ENCODE measurements around the gene EFHD2. TPM values are rescaled to one million over a fixed set of nuclear protein-coding genes. Genes with fewer than 3 reads are reported as not detected.

The EFHD2 gene
- total RNA-seq, 4 donors from 2014 or later = 12.1 to 32.5 (median 20.4) TPM

GRCh38 chr1:15405106-15405850 lies 4.4 kb upstream of the EFHD2 start:
- H3K4me3 ChIP-seq = no peak overlapping the region
- intact Hi-C loops (cut with DNase I; ENCODE audit: low total_unique reads) = no loop called here
- no peak for DNase-seq
- H3K4me1 ChIP-seq = no peaks in the 10 kb centered on the region
- H3K27ac ChIP-seq = no peak overlapping the region
- no peaks in the 10 kb centered on the region for H3K36me3 ChIP-seq
- TF ChIP-seq CTCF (IDR thresholded peaks at IDR 0.05) (no peak), POLR2A (IDR thresholded peaks at IDR 0.05) (no peak)
- no peaks in the 10 kb centered on the region for H3K27me3 ChIP-seq
- no peaks in the 10 kb centered on the region for H3K9me3 ChIP-seq

DNA sequence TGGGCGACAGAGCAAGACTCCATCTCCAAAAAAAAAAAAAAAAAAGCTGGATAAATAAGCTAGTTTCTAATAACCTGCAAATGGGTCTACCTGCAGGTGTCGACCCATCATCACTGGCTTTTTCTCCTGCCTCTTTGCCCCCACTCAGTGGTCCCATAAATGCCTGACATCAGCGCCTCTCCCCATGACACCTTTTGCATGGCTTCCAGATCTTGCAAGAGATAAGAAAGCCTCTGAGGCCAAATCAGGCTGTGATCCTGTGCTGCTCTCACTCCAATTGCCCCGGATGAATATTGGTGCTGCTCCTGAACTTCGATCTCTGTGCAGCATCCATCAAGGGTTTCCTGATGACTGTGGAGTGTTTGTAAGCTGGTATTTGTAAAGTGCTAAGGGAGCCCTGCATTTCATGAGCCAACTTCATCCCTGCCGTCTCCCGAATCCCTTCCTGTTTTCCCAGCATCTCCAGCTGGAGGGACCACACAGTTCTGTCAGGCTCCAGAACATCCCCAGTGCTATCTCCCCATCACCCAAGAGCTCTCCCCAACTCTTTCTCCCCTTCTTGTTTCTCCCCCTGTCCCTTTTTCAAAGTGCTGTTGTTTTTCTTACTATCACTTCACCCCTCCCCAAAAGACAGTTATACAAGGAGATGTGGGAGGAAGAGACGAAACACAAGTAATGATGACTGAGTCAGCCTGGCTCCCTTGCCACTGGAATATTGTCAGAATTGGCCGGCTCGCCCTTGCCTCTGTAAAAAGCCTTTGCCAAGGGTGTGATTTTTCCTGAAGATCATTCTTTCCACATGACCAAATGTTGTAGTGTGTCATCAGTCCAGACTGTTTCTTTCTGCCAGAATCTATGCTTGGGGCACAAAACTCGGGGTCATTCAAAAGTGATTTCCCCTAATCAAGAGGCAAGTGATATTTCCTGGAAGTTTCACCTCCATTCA lies 2.8 kb upstream of the EFHD2 start:
- Histone ChIP-seq H3K9me3 (no peaks in the 10 kb centered on the region), H3K4me3 (no peak overlapping the region), H3K27me3 (no peaks in the 10 kb centered on the region), H3K4me1 (peaks cover 0 to 8% of the 10 kb centered on the region in 2 donors), H3K27ac (peak overlapping the region; percentile 84 to 95), H3K36me3 (no peaks in the 10 kb centered on the region)
- TF ChIP-seq CTCF (IDR thresholded peaks at IDR 0.05) = no peak
- TF ChIP-seq POLR2A (IDR thresholded peaks at IDR 0.05) = no peak
- intact Hi-C loops (cut with DNase I; ENCODE audit: low total_unique reads) = no loop called here
- peak; percentile 76 to 83 for DNase-seq

GRCh38 chr1:15407580-15407979 lies 2.1 kb upstream of the EFHD2 start:
- Histone ChIP-seq H3K27ac (peak overlapping the region; percentile 84 to 95), H3K36me3 (no peaks in the 10 kb centered on the region), H3K27me3 (no peaks in the 10 kb centered on the region), H3K4me3 (no peak overlapping the region), H3K9me3 (no peaks in the 10 kb centered on the region), H3K4me1 (peaks cover 0 to 8% of the 10 kb centered on the region in 2 donors)
- intact Hi-C loops (cut with DNase I; ENCODE audit: low total_unique reads) = no loop called here
- no peak for TF ChIP-seq POLR2A (IDR thresholded peaks at IDR 0.05)
- no peak for TF ChIP-seq CTCF (IDR thresholded peaks at IDR 0.05)
- DNase-seq = no peak

DNA sequence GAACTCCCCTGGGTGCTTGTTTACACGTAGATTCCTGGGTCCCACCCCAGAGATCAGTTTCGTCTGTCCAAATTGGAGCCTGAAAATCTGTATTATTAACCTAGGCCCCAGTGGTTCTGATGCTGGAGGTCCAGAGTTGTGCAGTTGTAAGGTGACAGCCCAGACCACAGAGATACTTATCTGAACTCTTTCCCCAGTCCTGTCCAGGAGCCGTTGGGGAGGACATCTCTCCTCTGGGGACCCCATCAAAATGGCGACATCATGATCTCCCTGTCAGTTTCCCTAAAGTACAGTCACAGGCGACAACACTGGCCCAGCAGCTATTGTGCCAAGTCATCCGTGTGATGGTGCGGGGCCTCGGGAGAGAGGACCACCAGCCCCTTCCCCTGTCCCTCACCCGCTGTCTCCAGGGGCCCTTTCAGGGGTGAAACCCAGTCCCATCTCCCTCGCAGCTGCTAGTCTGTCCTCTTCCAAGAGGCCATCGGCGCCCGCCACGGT lies 749 bp upstream of the EFHD2 start:
- TF ChIP-seq CTCF (IDR thresholded peaks at IDR 0.05) = no peak
- TF ChIP-seq POLR2A (IDR thresholded peaks at IDR 0.05) = no peak
- intact Hi-C loops (cut with DNase I; ENCODE audit: low total_unique reads) = no loop called here
- Histone ChIP-seq H3K4me1 (peaks cover 0 to 8% of the 10 kb centered on the region in 2 donors), H3K36me3 (no peaks in the 10 kb centered on the region), H3K27me3 (no peaks in the 10 kb centered on the region), H3K4me3 (peak overlapping the region; percentile 65 to 93), H3K9me3 (no peaks in the 10 kb centered on the region), H3K27ac (peak overlapping the region; percentile 90 to 95)
- DNase-seq = no peak
